HG02938 (cell line): ENCODE results near the gene HIF3A.
"Not testable (repeated sequence)": the region's sequence is repeated elsewhere in the genome, so short reads cannot be mapped to it uniquely, and the experiment has no call there.

Source experiments
- ATAC-seq: cut with Tn5 transposase; IDR thresholded peaks from one replicate; pipeline ENCODE4 v1.9.1; 2021; ENCODE audit warnings: mild to moderate bottlenecking, moderate library complexity; ENCODE audit not compliant: unreplicated experiment

Gene HIF3A

DNA sequence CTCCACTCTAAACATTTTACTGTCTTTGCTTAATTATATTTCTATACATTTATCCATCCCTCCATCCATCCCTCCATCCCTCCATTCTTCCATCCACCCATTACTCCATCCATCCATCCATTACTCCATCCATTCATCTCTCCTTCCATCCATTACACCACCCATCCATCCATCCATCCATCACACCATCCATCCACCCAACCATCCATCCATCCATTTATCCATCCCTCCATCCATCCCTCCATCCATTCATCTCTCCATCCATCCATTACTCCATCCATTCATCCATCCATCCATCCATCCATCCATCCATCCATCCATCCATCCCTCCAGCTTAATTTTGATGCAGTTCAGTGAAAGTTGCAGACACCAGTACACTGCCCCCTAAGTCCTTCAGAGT, 5.0 kb upstream of the HIF3A start:
- no peak for ATAC-seq

DNA sequence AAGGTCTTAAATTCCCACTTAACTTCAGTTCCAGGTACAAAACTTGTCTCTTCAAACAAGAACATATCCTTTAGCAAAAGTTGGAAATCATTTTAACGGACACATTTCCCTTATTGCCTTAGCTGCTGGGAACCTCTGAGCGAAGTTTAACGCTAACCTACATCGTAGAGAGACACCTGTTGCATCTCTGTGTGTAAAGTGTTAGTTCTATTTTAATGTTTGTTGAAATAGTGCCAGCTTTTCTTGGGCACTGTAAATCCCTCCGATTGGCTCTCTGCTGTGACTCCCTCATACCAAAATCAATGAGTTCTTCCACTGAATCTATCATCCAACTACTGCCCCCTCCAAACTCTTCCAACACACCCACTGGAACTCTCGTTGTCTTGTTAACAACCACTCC, 2.3 kb upstream of the HIF3A start:
- no peak for ATAC-seq

- ATAC-seq = no peak
These were observed 1.2 kb upstream of the HIF3A start for GRCh38 chr19:46295401-46296201.

GRCh38 chr19:46296202-46296480, 701 bp upstream of the HIF3A start:
- ATAC-seq = no peak

DNA sequence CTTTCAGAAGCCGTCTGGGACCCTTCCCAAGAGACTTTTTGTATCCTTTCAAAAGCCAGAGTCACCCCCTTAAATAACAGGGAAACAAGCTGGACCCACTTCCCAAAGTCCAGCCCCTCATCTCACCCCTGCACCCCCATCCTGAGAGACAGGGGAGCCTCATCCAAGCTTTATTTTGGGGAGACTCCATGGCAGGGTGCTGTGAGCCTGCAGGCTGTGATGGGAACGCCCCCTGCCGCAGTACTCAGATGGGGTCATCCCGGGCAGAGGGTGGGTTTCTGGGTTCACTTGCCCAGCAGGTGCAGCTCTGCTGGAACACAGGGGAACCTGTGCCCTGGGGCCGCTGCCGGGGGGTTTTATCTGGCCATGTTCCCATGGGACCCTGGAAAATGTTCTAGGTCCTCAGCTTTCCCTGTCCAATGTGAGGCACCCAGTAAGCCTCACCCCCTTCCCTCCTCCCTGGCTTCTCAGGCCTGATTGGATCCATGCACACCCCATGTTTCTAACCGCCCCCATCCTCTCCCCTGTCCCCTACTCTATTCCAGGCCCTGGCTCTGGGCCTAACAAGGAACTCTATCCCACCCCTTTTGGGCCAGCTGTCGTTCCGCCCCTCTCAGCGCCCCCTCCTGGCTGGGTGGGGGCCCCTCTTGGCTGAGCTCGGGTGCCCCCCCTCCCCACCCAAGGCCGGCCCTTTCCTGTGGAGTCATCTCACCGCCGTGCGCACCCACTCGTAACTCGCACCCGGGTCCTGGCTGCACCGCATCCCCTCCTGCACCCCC, 1.0 kb downstream of the HIF3A start:
- no peak for ATAC-seq

DNA sequence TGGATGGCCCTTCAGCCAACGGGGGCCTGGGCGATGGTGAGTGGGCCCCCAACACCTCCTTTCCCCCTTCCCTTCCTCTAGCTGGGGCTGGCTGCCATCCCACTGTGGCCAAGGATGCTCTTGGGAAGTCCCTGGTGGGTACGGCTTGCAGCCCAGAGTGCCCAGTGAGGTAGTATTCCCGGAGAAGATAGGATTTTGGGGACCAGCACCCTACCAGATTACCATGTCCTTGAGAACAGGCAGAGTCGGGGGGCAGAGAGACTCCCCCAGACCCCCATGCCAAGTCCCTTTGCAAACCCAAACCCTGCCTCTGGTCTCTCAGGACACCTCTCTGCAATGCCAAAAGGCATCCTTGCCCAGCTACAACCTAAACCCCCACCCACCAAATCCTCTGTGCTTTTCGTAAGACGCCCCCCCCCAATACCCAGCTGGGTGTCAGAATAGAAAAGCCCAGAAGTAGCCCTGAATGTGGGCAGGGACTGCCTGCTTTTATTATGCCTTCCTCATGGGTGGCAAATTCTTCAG, 1.7 kb downstream of the HIF3A start:
- ATAC-seq = no peak

GRCh38 chr19:46299004-46299509, 2.2 kb downstream of the HIF3A start:
- no peak for ATAC-seq

DNA sequence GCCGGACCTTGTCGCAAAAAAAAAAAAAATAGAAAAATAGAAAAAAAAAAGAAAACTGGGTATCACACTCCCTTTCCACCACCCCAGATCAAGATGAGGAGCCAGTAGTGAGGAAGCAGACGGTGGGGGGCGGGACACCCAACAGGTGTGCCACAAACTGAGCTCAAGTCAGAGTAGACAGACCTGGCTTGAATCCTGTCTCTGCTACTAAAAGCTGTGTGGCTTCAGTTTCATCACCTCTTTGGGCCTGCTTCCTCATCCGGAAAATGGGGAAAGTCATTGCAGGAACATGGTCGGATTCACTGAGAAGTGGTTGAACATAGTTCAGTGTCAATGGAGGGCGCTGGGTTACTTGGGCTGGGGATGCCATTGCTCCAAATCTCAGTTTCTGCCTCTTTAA, 2.9 kb downstream of the HIF3A start:
- ATAC-seq = no peak

DNA sequence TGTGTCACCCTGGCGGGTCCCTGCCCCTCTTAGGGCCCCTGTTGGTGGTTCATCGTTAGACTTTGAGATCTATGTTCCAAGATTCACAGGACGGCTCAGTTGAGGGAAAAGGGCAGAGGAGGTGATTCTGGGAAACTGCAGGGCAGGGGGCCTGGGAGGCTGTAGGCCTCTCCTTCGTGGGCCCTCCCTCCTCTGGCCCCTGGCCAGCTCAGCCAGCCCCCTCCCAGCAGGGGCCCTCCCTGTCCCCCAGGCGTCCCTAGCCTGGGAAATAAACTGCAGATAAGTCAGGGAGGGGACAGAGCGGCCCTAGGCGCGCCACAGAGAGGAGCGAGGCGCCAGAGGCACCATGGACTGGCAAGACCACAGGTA, 6.5 kb downstream of the HIF3A start:
- no peak for ATAC-seq

DNA sequence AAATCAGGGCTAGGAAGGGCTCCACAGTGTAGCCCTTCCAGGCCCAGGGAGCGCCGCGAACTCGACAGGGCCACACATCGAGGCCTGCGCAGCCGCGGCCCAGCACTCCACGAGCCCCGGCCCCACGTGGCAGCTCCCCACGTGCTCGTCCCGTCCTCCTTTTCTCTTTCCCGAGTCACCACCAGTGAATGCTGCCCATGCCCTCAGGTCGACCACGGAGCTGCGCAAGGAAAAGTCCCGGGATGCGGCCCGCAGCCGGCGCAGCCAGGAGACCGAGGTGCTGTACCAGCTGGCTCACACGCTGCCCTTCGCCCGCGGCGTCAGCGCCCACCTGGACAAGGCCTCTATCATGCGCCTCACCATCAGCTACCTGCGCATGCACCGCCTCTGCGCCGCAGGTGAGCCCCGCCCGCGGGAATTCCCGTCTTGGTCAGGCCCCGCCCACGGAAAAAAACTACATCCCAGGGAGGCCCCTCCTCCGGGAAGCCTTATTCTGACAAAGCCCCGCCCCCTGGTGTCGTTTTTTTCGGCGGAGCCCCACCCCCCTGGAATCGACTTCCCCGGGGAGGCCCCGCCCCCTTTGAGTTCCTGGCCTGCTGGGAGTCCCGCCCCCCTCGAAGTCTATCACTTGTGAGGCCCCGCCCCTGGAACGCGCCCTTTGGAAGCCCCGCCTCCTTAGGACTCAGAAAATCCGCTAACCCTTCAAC, 7.0 kb downstream of the HIF3A start:
- ATAC-seq = no peak

DNA sequence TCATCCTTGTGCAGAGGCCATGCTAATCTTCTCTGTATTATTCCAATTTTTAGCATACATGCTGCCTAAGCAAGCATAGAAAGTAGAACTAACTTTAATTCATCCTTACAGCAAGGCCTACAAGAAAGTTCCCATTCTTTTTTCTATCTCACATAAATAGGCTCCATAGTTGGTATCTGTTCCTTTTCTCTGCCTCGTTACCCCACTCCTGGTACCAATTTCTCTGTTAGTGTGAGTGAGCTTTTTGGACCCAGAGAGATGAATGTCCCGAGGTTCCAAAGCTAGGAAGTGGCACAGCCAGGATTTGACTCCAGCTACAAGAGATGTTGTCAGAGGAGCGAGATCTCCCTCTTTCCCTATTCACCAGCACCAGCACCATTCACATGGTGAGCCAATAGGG, 9.7 kb downstream of the HIF3A start:
- ATAC-seq = no peak

DNA sequence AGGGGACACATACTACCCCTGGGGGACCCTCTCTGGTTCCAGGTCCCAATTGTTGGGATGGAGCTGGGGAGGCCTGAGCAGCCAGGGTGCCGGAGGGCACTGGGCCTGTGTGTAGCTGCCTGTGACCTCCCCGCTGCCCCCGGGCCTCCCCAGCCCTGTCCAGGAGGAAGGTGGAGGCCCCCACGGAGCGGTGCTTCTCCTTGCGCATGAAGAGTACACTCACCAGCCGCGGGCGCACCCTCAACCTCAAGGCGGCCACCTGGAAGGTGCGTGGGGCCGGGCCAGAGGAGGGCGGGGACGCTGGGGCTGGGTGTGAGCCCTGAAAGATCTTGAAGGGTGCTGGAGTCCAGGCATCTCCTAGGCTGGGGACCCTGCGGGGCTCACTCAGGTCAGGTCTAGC, 11.7 kb downstream of the HIF3A start:
- ATAC-seq = no peak

- no peak for ATAC-seq
These were observed 12.2 kb downstream of the HIF3A start for GRCh38 chr19:46309056-46309455.

DNA sequence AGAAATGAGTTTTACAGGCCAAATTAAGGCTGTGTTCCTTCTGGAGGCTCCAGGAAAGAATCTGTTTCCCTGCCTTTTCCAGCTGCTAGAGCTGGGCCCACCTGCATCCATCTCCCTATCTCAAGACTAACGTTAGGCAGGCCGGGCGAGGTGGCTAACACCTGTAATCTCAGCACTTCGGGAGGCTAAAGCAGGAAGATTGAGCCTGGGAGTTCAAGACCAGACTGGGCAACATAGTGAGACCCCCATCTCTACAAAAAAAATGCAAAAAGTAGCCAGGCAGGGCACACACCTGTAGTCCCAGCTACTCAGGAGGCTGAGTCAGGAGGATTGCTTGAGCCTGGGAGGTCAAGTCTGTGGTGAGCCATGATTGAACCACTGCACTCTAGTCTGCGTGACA, 14.6 kb downstream of the HIF3A start:
- no peak for ATAC-seq

DNA sequence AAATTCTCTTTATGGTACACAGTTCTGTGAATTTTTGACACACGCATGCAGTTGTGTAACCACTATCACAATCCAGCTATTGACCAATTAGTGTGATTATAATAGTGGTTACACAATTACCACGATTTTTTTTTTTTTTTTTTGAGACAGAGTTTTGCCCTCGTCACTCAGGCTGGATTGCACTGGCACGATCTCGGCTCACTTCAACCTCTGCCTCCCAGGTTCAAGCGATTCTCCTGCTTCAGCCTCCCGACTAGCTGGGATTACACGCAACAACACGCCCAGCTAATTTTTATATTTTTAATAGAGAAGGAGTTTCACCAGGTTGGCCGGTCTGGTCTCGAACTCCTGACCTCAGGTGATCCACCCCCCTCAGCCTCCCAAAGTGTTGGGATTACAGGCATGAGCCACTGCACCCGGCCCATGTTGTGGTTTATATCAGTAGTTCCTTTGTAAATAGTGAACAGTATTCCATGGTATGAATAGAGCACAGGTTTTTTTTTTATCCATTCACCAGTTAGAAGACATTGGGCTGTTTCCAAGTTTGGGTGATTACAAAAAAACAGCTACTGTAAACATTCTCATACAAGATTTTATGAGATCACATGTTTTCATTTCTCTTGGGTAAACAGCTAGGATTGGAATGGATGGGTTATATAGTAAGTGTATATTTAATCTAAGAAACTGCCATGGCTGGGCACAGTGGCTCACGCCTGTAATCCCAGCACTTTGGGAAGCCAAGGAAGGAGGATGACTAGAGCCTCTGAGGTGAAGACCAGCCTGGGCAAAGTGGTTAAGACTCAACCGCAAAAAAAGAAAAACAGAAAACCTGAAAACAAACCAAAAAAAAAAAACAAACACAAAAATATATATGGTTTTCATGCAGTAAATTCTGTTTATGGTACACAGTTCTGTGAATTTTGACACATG, 17.0 kb downstream of the HIF3A start:
- ATAC-seq = not testable (repeated sequence)

GRCh38 chr19:46317339-46317738, 20.5 kb downstream of the HIF3A start:
- no peak for ATAC-seq

DNA sequence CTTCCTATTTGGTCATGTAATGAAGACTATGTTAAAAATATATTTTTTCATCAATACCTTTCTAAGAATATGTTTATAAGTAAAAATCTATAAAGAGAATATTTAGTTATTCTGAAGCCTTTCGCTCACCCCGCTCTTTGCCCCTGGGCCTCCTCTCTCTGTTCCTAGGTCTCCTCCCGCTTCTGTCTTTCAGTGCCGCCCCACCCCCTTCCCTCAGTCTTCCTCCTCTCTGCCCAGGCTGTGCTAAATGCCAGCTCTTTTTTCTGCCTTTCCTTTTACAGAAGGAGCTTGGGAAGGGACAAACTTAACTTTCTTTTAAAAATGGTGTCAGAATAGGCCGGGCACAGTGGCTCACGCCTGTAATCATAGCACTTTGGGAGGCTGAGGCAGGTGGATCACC, 22.8 kb downstream of the HIF3A start:
- ATAC-seq = no peak

DNA sequence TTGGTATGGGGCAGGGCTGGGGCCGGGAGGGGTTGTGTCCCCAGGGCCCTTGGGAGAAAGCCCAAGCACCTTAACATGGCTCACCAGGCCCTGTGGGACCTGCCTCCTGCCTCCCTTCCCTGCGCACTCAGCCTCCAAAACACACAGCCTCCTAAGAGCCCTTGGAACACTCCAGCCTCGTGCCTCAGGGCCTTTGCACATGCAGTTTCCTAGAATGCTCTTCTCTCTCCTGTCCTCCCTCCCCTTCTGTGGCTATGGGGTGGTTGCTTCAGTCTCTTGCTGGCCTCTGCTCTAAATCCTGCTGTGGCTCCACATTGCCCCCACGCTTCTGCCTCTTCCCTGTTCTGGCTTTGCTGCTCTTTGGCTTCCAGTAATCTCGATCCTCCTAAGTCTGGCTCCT, 23.7 kb downstream of the HIF3A start:
- ATAC-seq = no peak

DNA sequence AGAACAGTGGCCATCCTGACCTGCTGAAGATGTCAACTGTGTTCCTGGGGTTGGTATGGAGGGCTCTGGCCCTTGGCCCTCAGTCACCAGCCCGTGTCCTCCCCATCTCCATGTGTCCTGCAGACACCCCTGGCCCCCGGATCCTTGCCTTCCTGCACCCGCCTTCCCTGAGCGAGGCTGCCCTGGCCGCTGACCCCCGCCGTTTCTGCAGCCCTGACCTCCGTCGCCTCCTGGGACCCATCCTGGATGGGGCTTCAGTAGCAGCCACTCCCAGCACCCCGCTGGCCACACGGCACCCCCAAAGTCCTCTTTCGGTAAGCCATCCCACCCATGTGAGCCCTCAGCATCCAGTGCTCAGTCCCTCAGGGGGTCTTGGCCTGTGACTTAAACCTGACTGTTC, 24.8 kb downstream of the HIF3A start:
- ATAC-seq = no peak

DNA sequence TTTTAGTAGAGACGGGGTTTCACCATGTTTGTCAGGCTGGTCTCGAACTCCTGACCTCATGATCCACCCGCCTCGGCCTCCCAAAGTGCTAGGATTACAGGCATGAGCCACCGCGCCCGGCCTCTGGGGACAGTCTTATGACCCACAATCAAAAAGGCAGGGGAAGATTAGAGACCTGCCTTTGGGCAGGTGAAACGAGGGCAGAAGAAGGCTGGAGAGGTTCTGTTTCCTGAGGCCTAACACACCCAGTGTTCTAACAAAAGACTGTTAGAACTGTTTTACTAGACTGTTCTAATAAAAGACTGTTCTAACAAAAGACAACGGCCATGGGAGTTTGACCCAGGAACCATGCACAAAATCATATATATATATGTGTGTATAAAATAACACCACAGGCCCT, 26.4 kb downstream of the HIF3A start:
- ATAC-seq = not testable (repeated sequence)

- no peak for ATAC-seq
These were observed 27.4 kb downstream of the HIF3A start for GRCh38 chr19:46324277-46324676.
